ENCODE results near the gene IGF2BP2.

DNA sequence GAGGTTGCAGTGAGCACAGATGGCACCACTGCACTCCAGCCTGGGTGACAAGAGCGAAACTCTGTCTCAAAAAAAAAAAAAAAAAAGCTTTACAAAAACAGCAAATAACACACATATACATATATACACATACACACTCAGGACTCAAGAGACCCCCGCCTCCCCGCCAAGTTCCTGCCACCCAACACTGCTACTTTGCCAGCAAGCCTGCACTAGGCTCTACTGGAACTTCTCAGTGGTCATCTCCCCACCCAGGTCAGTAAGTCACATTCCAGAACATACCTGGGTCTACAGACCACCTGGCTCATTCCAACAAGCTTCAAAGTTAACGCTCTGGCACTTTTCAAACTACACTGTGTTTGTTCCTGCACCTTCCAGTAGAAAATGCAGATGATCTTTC, 176.4 kb downstream of the IGF2BP2 start:
- no peak for TF ChIP-seq CTCF (IDR thresholded peaks at IDR 0.05)
- TF ChIP-seq SIN3A (IDR thresholded peaks at IDR 0.05; ENCODE audit: borderline replicate concordance, insufficient read depth, low read depth, low read length), result no peak
- no peak for TF ChIP-seq TCF7L2 (IDR thresholded peaks at IDR 0.05; ENCODE audit: low read depth, low read length)
- TF ChIP-seq, protein P1, sequence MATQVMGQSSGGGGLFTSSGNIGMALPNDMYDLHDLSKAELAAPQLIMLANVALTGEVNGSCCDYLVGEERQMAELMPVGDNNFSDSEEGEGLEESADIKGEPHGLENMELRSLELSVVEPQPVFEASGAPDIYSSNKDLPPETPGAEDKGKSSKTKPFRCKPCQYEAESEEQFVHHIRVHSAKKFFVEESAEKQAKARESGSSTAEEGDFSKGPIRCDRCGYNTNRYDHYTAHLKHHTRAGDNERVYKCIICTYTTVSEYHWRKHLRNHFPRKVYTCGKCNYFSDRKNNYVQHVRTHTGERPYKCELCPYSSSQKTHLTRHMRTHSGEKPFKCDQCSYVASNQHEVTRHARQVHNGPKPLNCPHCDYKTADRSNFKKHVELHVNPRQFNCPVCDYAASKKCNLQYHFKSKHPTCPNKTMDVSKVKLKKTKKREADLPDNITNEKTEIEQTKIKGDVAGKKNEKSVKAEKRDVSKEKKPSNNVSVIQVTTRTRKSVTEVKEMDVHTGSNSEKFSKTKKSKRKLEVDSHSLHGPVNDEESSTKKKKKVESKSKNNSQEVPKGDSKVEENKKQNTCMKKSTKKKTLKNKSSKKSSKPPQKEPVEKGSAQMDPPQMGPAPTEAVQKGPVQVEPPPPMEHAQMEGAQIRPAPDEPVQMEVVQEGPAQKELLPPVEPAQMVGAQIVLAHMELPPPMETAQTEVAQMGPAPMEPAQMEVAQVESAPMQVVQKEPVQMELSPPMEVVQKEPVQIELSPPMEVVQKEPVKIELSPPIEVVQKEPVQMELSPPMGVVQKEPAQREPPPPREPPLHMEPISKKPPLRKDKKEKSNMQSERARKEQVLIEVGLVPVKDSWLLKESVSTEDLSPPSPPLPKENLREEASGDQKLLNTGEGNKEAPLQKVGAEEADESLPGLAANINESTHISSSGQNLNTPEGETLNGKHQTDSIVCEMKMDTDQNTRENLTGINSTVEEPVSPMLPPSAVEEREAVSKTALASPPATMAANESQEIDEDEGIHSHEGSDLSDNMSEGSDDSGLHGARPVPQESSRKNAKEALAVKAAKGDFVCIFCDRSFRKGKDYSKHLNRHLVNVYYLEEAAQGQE (IDR thresholded peaks at IDR 0.05; ENCODE audit: insufficient read depth in 1 of 2, low read depth in 2 of 2, low read length in 1 of 2), result no peak
- no peak for TF ChIP-seq POLR2AphosphoS5 (IDR thresholded peaks at IDR 0.05; ENCODE audit: low read depth, low read length)
